ENCODE results near the gene CSTA.

CSTA gene

GRCh38 chr3:122306622-122306953 lies 18.5 kb upstream of the CSTA start:
- no peak overlapping the region for H3K9ac ChIP-seq (ENCODE audit: low read depth, low read length)
- no peak overlapping the region for H3K27ac ChIP-seq (ENCODE audit: low read length)
- no peak overlapping the region for H3K4me3 ChIP-seq (ENCODE audit: low read length)
- no peaks in the 10 kb centered on the region for H3K4me1 ChIP-seq (ENCODE audit: insufficient read depth, low read length)
- no peaks in the 10 kb centered on the region for H3K36me3 ChIP-seq (ENCODE audit: insufficient read depth, low read depth, low read length)
- no peaks in the 10 kb centered on the region for H3K9me3 ChIP-seq (ENCODE audit: insufficient read depth, low read depth, low read length)
- H3K27me3 ChIP-seq (ENCODE audit: insufficient read depth, low read length), result no peaks in the 10 kb centered on the region

- no peaks in the 10 kb centered on the region for H3K27me3 ChIP-seq (ENCODE audit: insufficient read depth, low read length)
- no peak overlapping the region for H3K27ac ChIP-seq (ENCODE audit: low read length)
- no peaks in the 10 kb centered on the region for H3K36me3 ChIP-seq (ENCODE audit: insufficient read depth, low read depth, low read length)
- H3K4me1 ChIP-seq (ENCODE audit: insufficient read depth, low read length), result no peaks in the 10 kb centered on the region
- H3K9me3 ChIP-seq (ENCODE audit: insufficient read depth, low read depth, low read length), result no peaks in the 10 kb centered on the region
- H3K9ac ChIP-seq (ENCODE audit: low read depth, low read length), result no peak overlapping the region
- H3K4me3 ChIP-seq (ENCODE audit: low read length), result no peak overlapping the region
Measured at GRCh38 chr3:122307094-122307687, 17.9 kb upstream of the CSTA start.

GRCh38 chr3:122307976-122308375 lies 17.1 kb upstream of the CSTA start:
- Histone ChIP-seq H3K4me1 (ENCODE audit: insufficient read depth, low read length) (no peaks in the 10 kb centered on the region), H3K9me3 (ENCODE audit: insufficient read depth, low read depth, low read length) (no peaks in the 10 kb centered on the region), H3K4me3 (ENCODE audit: low read length) (no peak overlapping the region), H3K9ac (ENCODE audit: low read depth, low read length) (no peak overlapping the region), H3K27ac (ENCODE audit: low read length) (no peak overlapping the region), H3K27me3 (ENCODE audit: insufficient read depth, low read length) (no peaks in the 10 kb centered on the region), H3K36me3 (ENCODE audit: insufficient read depth, low read depth, low read length) (no peaks in the 10 kb centered on the region)

DNA sequence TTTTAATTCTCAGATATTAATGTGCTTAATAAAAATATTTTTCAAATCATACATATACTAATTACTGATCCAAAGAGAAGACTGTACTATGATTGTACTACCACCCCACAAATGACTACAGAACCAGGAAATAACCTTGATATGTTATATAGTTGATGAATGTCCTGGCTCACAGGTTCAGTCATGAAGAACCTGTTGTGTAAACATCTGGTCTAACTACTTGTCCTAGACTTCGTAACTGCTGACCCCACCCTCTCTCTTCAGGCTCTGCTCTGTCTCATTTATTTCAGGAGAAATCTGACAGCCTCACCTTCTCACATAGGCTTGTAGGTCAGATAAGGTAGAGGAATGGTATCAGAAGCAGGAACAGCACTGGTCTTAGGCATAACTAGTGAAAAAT lies 14.7 kb upstream of the CSTA start:
- Histone ChIP-seq H3K27ac (ENCODE audit: low read length) (no peak overlapping the region), H3K27me3 (ENCODE audit: insufficient read depth, low read length) (no peaks in the 10 kb centered on the region), H3K36me3 (ENCODE audit: insufficient read depth, low read depth, low read length) (no peaks in the 10 kb centered on the region), H3K9ac (ENCODE audit: low read depth, low read length) (no peak overlapping the region), H3K4me1 (ENCODE audit: insufficient read depth, low read length) (no peaks in the 10 kb centered on the region), H3K4me3 (ENCODE audit: low read length) (no peak overlapping the region), H3K9me3 (ENCODE audit: insufficient read depth, low read depth, low read length) (no peaks in the 10 kb centered on the region)

GRCh38 chr3:122312826-122313225 lies 12.2 kb upstream of the CSTA start:
- Histone ChIP-seq H3K9me3 (ENCODE audit: insufficient read depth, low read depth, low read length) (no peaks in the 10 kb centered on the region), H3K9ac (ENCODE audit: low read depth, low read length) (no peak overlapping the region), H3K4me3 (ENCODE audit: low read length) (no peak overlapping the region), H3K27ac (ENCODE audit: low read length) (no peak overlapping the region), H3K4me1 (ENCODE audit: insufficient read depth, low read length) (no peaks in the 10 kb centered on the region), H3K27me3 (ENCODE audit: insufficient read depth, low read length) (no peaks in the 10 kb centered on the region), H3K36me3 (ENCODE audit: insufficient read depth, low read depth, low read length) (no peaks in the 10 kb centered on the region)

- Histone ChIP-seq H3K36me3 (ENCODE audit: insufficient read depth, low read depth, low read length) (no peaks in the 10 kb centered on the region), H3K27ac (ENCODE audit: low read length) (no peak overlapping the region), H3K27me3 (ENCODE audit: insufficient read depth, low read length) (no peaks in the 10 kb centered on the region), H3K4me1 (ENCODE audit: insufficient read depth, low read length) (no peaks in the 10 kb centered on the region), H3K9me3 (ENCODE audit: insufficient read depth, low read depth, low read length) (no peaks in the 10 kb centered on the region), H3K4me3 (ENCODE audit: low read length) (no peak overlapping the region), H3K9ac (ENCODE audit: low read depth, low read length) (no peak overlapping the region)
Measured at GRCh38 chr3:122313281-122313680, 11.8 kb upstream of the CSTA start.

- Histone ChIP-seq H3K4me3 (ENCODE audit: low read length) (no peak overlapping the region), H3K9me3 (ENCODE audit: insufficient read depth, low read depth, low read length) (no peaks in the 10 kb centered on the region; the same call in 1 of the 2 replicates), H3K4me1 (ENCODE audit: insufficient read depth, low read length) (no peaks in the 10 kb centered on the region), H3K27ac (ENCODE audit: low read length) (no peak overlapping the region), H3K9ac (ENCODE audit: low read depth, low read length) (no peak overlapping the region), H3K36me3 (ENCODE audit: insufficient read depth, low read depth, low read length) (no peaks in the 10 kb centered on the region), H3K27me3 (ENCODE audit: insufficient read depth, low read length) (no peaks in the 10 kb centered on the region)
Measured at GRCh38 chr3:122314228-122314876, 10.7 kb upstream of the CSTA start.

GRCh38 chr3:122315619-122316018 lies 9.4 kb upstream of the CSTA start:
- Histone ChIP-seq H3K27me3 (ENCODE audit: insufficient read depth, low read length) (no peaks in the 10 kb centered on the region), H3K9ac (ENCODE audit: low read depth, low read length) (no peak overlapping the region), H3K4me3 (ENCODE audit: low read length) (peak overlapping the region; percentile 48; the same call in 1 of the 2 replicates), H3K36me3 (ENCODE audit: insufficient read depth, low read depth, low read length) (no peaks in the 10 kb centered on the region), H3K9me3 (ENCODE audit: insufficient read depth, low read depth, low read length) (no peaks in the 10 kb centered on the region; the same call in 1 of the 2 replicates), H3K27ac (ENCODE audit: low read length) (no peak overlapping the region), H3K4me1 (ENCODE audit: insufficient read depth, low read length) (no peaks in the 10 kb centered on the region)

GRCh38 chr3:122316368-122316767 lies 8.7 kb upstream of the CSTA start:
- Histone ChIP-seq H3K4me1 (ENCODE audit: insufficient read depth, low read length) (no peaks in the 10 kb centered on the region), H3K9me3 (ENCODE audit: insufficient read depth, low read depth, low read length) (no peaks in the 10 kb centered on the region; the same call in 1 of the 2 replicates), H3K9ac (ENCODE audit: low read depth, low read length) (no peak overlapping the region), H3K36me3 (ENCODE audit: insufficient read depth, low read depth, low read length) (no peaks in the 10 kb centered on the region), H3K27ac (ENCODE audit: low read length) (no peak overlapping the region), H3K4me3 (ENCODE audit: low read length) (no peak overlapping the region), H3K27me3 (ENCODE audit: insufficient read depth, low read length) (no peaks in the 10 kb centered on the region)

DNA sequence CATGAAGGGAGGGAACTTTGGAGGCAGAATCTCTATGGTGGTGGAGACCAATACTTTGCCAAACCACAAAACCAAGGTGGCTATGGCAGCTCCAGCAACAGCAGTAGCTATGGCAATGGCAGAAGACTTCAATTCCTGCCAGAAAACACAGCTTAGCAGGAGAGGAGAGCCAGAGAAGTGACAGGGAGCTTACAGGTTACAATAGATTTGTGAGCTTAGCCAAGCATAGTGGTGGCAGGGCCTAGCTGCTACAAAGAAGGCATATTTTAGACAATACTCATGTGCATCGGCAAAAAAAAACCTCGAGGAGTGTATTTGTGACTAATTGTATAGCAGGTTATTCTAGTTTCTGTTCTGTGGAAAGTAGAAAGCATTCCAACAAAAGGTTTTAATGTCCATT lies 6.4 kb upstream of the CSTA start:
- no peaks in the 10 kb centered on the region for H3K36me3 ChIP-seq (ENCODE audit: insufficient read depth, low read depth, low read length)
- no peaks in the 10 kb centered on the region; the same call in 1 of the 2 replicates for H3K9me3 ChIP-seq (ENCODE audit: insufficient read depth, low read depth, low read length)
- H3K27me3 ChIP-seq (ENCODE audit: insufficient read depth, low read length), result no peaks in the 10 kb centered on the region
- no peak overlapping the region for H3K27ac ChIP-seq (ENCODE audit: low read length)
- no peak overlapping the region for H3K4me3 ChIP-seq (ENCODE audit: low read length)
- no peaks in the 10 kb centered on the region for H3K4me1 ChIP-seq (ENCODE audit: insufficient read depth, low read length)
- no peak overlapping the region for H3K9ac ChIP-seq (ENCODE audit: low read depth, low read length)

DNA sequence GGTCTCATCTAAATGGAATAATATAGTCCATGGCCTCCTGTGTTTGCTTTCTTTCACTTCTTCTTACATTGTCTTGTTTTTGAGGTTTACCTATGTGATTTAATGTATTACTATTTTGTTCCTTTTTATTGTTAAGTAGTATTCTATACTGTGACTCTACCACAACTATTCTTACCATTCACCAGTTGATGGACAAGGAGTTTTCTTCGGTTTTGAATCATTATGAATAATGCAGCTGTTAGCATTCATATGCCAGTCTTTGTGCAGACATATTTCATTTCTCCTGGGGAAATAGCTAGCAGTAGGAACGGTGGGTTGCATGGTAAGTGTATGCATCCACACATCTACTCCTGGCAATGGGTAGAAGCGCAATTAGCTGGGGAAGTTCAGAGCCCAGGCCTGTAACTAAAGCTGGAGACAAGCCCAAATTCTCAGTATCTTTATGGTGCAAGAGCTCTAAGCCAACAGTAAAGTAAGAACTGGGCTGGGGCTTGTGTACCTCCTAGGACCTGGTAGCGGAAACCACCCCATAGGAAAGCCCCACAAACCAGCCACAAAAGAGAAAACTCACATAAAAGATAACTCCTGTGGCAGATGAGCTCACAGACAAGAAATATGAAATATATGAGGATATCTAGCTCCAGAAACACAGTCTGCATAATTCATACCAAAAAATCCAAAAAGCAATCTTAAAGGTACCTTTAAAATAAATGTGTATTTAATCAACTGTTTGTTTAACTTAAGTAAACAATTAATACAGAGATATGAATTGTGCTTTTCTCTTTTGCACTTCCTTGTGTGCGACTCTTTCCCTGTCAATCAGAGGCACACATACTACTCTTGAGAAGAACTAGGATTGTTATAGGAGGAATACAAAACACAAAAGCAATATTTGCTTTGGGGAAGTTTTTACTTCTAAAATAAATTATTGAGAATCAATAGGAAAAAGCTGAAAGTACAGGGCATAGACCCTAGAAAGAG lies 2.7 kb upstream of the CSTA start:
- Histone ChIP-seq H3K4me1 (ENCODE audit: insufficient read depth, low read length) (no peaks in the 10 kb centered on the region), H3K36me3 (ENCODE audit: insufficient read depth, low read depth, low read length) (no peaks in the 10 kb centered on the region), H3K9me3 (ENCODE audit: insufficient read depth, low read depth, low read length) (no peaks in the 10 kb centered on the region; the same call in 1 of the 2 replicates), H3K9ac (ENCODE audit: low read depth, low read length) (no peak overlapping the region), H3K4me3 (ENCODE audit: low read length) (no peak overlapping the region), H3K27ac (ENCODE audit: low read length) (no peak overlapping the region), H3K27me3 (ENCODE audit: insufficient read depth, low read length) (no peaks in the 10 kb centered on the region)

All from iPS-20b (cell line).